ENCODE measurements around the gene NPAS2.

The NPAS2 gene

GRCh38 chr2:101014264-101014857, 194.4 kb downstream of the NPAS2 start:
- DNase-seq (ENCODE audit: low spot score): no peak

- DNase-seq (ENCODE audit: low spot score): no peak
These were observed 197.4 kb downstream of the NPAS2 start for GRCh38 chr2:101017371-101017770.

GRCh38 chr2:101018934-101019333, 199.0 kb downstream of the NPAS2 start:
- no peak for DNase-seq (ENCODE audit: low spot score)

GRCh38 chr2:101022221-101022620, 202.3 kb downstream of the NPAS2 start:
- DNase-seq (ENCODE audit: low spot score): no peak

GRCh38 chr2:101023327-101024107, 203.6 kb downstream of the NPAS2 start:
- DNase-seq (ENCODE audit: low spot score): no peak

- DNase-seq (ENCODE audit: low spot score): no peak
These were observed 205.6 kb downstream of the NPAS2 start for GRCh38 chr2:101025561-101025960.

GRCh38 chr2:101026253-101026701, 206.3 kb downstream of the NPAS2 start:
- DNase-seq (ENCODE audit: low spot score): no peak

GRCh38 chr2:101026923-101027469, 207.1 kb downstream of the NPAS2 start:
- no peak for DNase-seq (ENCODE audit: low spot score)

GRCh38 chr2:101027852-101028251, 207.9 kb downstream of the NPAS2 start:
- DNase-seq (ENCODE audit: low spot score): no peak

- no peak for DNase-seq (ENCODE audit: low spot score)
These were observed 211.1 kb downstream of the NPAS2 start for GRCh38 chr2:101030866-101031554.

- DNase-seq (ENCODE audit: low spot score): no peak
These were observed 212.3 kb downstream of the NPAS2 start for GRCh38 chr2:101032084-101032776.

- no peak for DNase-seq (ENCODE audit: low spot score)
These were observed 216.6 kb downstream of the NPAS2 start for GRCh38 chr2:101036562-101036961.

- no peak for DNase-seq (ENCODE audit: low spot score)
These were observed 217.3 kb downstream of the NPAS2 start for GRCh38 chr2:101037161-101037755.

- DNase-seq (ENCODE audit: low spot score): no peak
These were observed 218.7 kb downstream of the NPAS2 start for GRCh38 chr2:101038455-101039255.

GRCh38 chr2:101040072-101040471, 220.1 kb downstream of the NPAS2 start:
- DNase-seq (ENCODE audit: low spot score): no peak

GRCh38 chr2:101040761-101041160, 220.8 kb downstream of the NPAS2 start:
- no peak for DNase-seq (ENCODE audit: low spot score)

- peak; percentile 28 for DNase-seq (ENCODE audit: low spot score)
These were observed 221.5 kb downstream of the NPAS2 start for GRCh38 chr2:101041413-101041812.

GRCh38 chr2:101045330-101045729, 225.4 kb downstream of the NPAS2 start:
- no peak for DNase-seq (ENCODE audit: low spot score)
